Measurements from ENCODE around the gene GSTM4.

- TF ChIP-seq CTCF (IDR thresholded peaks at IDR 0.05) = no peak
- no peak for TF ChIP-seq POLR2A (IDR thresholded peaks at IDR 0.05; ENCODE audit: low read depth)
These were observed 36.1 kb upstream of the GSTM4 start, which contains the start of the genes AMPD2 and GNAT2 for GRCh38 chr1:109619576-109620400.
